PFSK-1 (cell line): ENCODE measurements around the gene TMEM190.

Experiments
- FOXP2 ChIP-seq: optimal IDR thresholded peaks from 2 replicates; pipeline ENCODE3; 2011; ENCODE audit warnings: borderline replicate concordance, control low read depth, inconsistent platforms; ENCODE audit not compliant: insufficient read depth; ENCODE audit errors: extremely low read length, extremely low read depth
- POLR2AphosphoS5 ChIP-seq: IDR thresholded peaks from 2 replicates; pipeline ENCODE4 v1.6.1; 2012; ENCODE audit warnings: low read depth, mild to moderate bottlenecking, control low read depth, low read length, moderate library complexity
- SIN3A ChIP-seq: IDR thresholded peaks from 2 replicates; pipeline ENCODE4 v1.6.1; 2012; ENCODE audit warnings: mild to moderate bottlenecking, low read length, moderate library complexity, borderline replicate concordance; ENCODE audit not compliant: insufficient read depth
- TAF1 ChIP-seq: IDR thresholded peaks from 2 replicates; pipeline ENCODE4 v1.6.1; 2012; ENCODE audit warnings: low read length, control low read depth, borderline replicate concordance; ENCODE audit not compliant: insufficient read depth
- TF ChIP-seq, protein P1 (sequence below), 2 experiments: IDR thresholded peaks; 2 replicates each; pipeline versions ENCODE4 v1.6.1 to v1.8.0; 2011 to 2012; ENCODE audit warnings: low read depth in 2 of 2, low read length in 2 of 2, control low read depth in 1 of 2, inconsistent platforms in 1 of 2, mild to moderate bottlenecking in 1 of 2, moderate library complexity in 1 of 2; ENCODE audit not compliant: insufficient read depth in 1 of 2

The TMEM190 gene

DNA sequence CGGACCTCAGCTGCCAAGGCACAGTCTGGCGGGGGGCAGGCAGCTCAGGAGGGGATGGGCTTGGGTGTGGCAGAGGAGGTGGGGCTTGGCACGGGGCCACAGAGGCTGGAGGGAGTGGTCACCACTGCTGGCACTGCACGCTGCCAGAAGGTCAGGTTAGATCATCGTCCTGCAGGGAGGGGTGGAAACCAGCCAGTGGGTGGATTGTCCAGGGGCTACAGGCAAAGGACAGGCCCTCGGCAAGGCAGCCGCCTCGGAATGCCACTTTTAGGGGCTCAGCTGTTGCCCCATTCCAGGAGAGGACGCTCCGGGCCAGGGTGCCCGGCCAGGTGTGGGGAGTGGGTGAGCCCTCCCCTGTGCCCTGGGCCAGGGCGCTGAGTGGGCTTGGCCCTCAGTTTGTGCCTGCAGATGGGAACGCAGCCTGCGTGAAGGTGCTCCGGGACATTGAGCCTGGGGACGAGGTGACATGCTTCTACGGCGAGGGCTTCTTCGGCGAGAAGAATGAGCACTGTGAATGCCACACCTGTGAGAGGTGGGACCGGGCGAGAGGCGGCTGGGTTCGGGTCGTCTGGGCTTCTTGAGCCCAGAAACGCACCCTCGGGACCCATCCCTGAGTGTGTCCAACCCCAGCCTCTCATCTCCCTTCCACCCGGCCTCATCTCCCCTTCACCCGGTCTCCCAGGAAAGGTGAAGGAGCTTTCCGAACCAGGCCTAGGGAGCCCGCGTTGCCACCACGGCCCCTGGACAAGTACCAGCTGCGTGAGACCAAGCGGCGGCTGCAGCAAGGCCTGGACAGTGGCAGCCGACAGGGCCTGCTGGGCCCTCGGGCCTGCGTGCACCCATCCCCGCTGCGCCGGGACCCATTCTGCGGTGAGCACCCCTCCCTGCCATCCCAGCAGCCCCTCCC is 30.6 kb upstream of the TMEM190 start:
- TF ChIP-seq, protein P1, sequence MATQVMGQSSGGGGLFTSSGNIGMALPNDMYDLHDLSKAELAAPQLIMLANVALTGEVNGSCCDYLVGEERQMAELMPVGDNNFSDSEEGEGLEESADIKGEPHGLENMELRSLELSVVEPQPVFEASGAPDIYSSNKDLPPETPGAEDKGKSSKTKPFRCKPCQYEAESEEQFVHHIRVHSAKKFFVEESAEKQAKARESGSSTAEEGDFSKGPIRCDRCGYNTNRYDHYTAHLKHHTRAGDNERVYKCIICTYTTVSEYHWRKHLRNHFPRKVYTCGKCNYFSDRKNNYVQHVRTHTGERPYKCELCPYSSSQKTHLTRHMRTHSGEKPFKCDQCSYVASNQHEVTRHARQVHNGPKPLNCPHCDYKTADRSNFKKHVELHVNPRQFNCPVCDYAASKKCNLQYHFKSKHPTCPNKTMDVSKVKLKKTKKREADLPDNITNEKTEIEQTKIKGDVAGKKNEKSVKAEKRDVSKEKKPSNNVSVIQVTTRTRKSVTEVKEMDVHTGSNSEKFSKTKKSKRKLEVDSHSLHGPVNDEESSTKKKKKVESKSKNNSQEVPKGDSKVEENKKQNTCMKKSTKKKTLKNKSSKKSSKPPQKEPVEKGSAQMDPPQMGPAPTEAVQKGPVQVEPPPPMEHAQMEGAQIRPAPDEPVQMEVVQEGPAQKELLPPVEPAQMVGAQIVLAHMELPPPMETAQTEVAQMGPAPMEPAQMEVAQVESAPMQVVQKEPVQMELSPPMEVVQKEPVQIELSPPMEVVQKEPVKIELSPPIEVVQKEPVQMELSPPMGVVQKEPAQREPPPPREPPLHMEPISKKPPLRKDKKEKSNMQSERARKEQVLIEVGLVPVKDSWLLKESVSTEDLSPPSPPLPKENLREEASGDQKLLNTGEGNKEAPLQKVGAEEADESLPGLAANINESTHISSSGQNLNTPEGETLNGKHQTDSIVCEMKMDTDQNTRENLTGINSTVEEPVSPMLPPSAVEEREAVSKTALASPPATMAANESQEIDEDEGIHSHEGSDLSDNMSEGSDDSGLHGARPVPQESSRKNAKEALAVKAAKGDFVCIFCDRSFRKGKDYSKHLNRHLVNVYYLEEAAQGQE (IDR thresholded peaks at IDR 0.05; ENCODE audit: insufficient read depth in 1 of 2, low read depth in 2 of 2, low read length in 2 of 2), result no peak
- TF ChIP-seq TAF1 (no peak), SIN3A (no peak), POLR2AphosphoS5 (no peak), FOXP2 (no peak)

DNA sequence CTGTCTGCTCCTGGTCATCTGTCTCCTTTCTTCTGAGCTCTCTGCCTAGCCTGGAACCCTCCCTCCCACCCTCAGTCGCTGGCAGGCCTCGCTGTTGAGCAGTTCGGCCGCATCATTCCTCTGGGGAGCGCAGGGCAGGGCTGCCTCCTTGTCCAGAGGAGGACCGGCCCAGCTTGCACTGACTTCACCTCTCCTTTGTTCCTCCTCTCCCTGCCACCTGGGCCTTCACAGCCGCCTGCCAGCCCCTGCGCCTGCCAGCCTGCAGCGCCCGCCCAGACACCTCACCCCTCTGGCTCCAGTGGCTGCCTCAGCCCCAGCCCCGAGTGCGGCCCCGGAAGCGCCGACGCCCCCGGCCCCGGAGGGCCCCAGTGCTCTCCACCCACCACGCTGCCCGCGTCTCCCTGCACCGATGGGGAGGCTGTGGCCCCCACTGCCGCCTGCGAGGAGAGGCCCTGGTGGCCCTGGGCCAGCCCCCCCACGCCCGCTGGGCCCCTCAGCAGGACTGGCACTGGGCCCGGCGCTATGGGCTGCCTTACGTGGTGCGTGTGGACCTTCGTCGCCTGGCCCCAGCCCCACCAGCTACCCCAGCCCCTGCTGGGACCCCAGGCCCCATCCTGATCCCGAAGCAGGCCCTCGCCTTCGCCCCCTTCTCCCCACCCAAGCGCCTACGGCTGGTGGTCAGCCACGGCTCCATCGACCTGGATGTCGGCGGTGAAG is 29.7 kb upstream of the TMEM190 start:
- TF ChIP-seq POLR2AphosphoS5 (no peak), TAF1 (no peak), SIN3A (no peak), FOXP2 (no peak)
- TF ChIP-seq, protein P1 (IDR thresholded peaks at IDR 0.05; ENCODE audit: insufficient read depth in 1 of 2, low read depth in 2 of 2, low read length in 2 of 2), result no peak

DNA sequence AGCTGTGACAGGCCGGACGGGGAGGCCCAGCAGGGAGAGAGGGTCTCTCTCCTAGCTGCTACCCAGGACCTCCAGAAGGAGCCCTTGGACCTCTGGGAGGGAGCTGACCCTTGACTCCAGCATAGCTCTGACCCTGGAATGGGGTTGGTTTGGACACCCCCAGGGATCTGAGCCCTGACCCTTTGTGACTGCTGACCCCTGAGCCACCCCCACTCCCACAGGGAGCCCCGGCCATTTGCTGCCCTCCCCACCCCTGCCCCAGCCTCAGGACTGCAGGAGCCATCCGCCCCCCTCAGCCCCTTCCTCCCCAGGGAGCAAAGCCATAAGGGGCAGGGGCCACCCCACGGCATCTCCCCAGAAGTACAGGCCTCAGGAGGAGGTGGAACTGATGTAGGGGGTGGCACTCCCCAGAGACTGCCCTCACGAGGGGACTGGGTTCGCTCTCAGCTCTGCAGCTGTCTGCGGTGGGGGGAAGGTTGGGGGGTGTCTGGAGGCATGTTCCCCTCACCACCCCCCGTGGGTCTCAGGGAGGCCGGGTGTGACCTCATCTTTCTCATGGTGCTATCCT is 29.1 kb upstream of the TMEM190 start:
- no peak for TF ChIP-seq POLR2AphosphoS5
- no peak for TF ChIP-seq SIN3A
- TF ChIP-seq TAF1, result no peak
- TF ChIP-seq, protein P1 (IDR thresholded peaks at IDR 0.05; ENCODE audit: insufficient read depth in 1 of 2, low read depth in 2 of 2, low read length in 2 of 2), result no peak
- no peak for TF ChIP-seq FOXP2

DNA sequence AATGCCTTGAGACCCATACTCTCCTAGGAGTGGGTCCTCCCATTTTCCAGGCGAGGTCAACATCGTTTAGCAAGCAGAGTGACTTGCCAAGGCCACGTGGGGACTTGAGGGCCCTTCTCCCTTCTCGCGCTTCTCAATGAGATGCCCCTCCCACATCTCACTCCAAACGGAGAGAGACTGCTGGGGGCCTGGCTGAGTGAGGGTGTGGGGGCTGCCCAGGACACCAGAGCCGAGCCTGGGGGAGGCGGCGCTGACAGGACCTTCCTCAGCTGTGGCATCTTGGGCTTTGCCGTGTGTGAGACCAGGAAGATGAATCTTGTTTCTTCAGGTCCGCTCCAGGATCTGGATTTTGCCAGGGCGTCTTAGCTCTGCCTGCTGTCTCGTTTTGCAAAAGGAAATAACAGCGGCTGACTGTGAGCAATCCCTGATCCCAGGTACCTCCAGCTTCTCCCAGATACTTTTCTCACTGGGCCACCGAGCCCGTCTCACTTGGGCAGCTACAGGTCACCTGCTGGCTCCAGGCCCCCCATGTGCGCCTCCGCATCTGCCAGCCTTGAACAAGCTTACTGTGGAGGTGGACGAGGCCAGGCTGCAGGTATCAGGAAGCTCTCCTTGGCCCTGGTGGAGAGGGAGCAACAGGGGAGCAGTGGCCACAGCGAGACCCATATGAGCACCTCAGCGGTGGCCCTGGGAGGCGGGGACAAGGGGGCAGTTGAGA is 28.1 kb upstream of the TMEM190 start:
- TF ChIP-seq FOXP2 (no peak), SIN3A (no peak), TAF1 (no peak), POLR2AphosphoS5 (no peak)
- TF ChIP-seq, protein P1 (IDR thresholded peaks at IDR 0.05; ENCODE audit: insufficient read depth in 1 of 2, low read depth in 2 of 2, low read length in 2 of 2), result no peak
